ENCODE data around the gene DCLK1. TPM values are rescaled to one million over a fixed set of nuclear protein-coding genes. Genes with fewer than 3 reads are reported as not detected.

Gene DCLK1
- total and polyA plus RNA-seq, 8 donors, result 10.5 to 20.5 (median 12.8) TPM

GRCh38 chr13:35894636-35895035 is 236.5 kb downstream of the DCLK1 start:
- H3K27ac ChIP-seq, result no peak overlapping the region
- H3K9me3 ChIP-seq, result no peaks in the 10 kb centered on the region
- intact Hi-C loops (cut with DNase I), result no loop called here
- TF ChIP-seq, protein P1, sequence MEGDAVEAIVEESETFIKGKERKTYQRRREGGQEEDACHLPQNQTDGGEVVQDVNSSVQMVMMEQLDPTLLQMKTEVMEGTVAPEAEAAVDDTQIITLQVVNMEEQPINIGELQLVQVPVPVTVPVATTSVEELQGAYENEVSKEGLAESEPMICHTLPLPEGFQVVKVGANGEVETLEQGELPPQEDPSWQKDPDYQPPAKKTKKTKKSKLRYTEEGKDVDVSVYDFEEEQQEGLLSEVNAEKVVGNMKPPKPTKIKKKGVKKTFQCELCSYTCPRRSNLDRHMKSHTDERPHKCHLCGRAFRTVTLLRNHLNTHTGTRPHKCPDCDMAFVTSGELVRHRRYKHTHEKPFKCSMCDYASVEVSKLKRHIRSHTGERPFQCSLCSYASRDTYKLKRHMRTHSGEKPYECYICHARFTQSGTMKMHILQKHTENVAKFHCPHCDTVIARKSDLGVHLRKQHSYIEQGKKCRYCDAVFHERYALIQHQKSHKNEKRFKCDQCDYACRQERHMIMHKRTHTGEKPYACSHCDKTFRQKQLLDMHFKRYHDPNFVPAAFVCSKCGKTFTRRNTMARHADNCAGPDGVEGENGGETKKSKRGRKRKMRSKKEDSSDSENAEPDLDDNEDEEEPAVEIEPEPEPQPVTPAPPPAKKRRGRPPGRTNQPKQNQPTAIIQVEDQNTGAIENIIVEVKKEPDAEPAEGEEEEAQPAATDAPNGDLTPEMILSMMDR (IDR thresholded peaks at IDR 0.05), result no peak
- ATAC-seq, result no peak
- H3K27me3 ChIP-seq, result no peaks in the 10 kb centered on the region
- H3K36me3 ChIP-seq, result no peaks in the 10 kb centered on the region
- no peak for DNase-seq
- H3K4me3 ChIP-seq, result no peak overlapping the region
- H3K4me1 ChIP-seq, result no peaks in the 10 kb centered on the region

GRCh38 chr13:35892837-35893814 is 238.1 kb downstream of the DCLK1 start:
- ATAC-seq (no peak), DNase-seq (no peak)
- no peak overlapping the region for H3K4me3 ChIP-seq
- no peak overlapping the region for H3K27ac ChIP-seq
- no peaks in the 10 kb centered on the region for H3K27me3 ChIP-seq
- intact Hi-C loops (cut with DNase I), result no loop called here
- no peaks in the 10 kb centered on the region for H3K9me3 ChIP-seq
- TF ChIP-seq, protein P1 (IDR thresholded peaks at IDR 0.05), result no peak
- no peaks in the 10 kb centered on the region for H3K36me3 ChIP-seq
- no peaks in the 10 kb centered on the region for H3K4me1 ChIP-seq

DNA sequence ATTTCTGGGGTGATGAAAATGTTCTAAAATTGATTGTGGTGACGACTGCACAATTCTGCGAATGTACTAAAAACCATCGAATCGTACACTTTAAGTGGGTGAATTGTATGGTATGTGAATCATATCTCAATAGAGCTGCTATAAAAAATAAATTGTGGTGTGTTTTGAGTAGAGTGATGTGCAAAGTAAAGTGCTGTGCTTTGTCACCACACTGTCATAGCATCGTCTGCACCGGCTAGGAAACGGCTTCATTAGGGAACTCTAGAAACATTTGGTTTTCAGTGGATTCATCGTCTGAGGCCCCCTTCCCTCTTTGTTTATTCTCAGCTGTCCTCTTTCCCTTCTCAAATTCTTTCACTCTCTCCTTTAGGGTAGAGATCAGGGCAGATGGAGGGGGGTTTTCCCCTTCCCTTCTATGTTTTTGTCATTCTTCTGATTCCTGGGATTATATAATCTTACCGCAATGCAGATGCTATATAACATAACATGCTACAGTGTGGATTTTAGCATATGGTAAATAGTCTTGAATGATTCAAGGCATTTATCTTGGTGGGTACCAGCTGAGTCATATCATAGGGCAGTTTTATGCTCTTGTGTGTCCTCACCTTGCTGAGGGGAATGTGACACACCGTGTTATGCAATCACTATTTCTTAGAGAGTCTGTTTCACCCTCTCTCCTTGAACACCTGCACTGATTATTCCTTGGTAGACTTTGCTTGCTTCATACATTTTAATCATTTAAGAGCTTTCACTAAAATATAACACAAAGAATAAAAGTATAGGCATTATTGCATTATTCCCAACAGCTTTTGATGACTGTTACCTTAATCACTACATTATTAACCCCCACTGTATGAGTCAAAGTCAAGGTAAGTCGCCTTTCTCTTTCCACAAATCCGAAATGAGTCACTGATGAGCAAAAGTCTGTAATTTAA is 239.4 kb downstream of the DCLK1 start:
- no peak overlapping the region for H3K27ac ChIP-seq
- DNase-seq (no peak), ATAC-seq (peak; percentile 92)
- H3K9me3 ChIP-seq, result no peaks in the 10 kb centered on the region
- TF ChIP-seq, protein P1 (IDR thresholded peaks at IDR 0.05), result no peak
- intact Hi-C loops (cut with DNase I), result no loop called here
- H3K4me3 ChIP-seq, result no peak overlapping the region
- H3K27me3 ChIP-seq, result no peaks in the 10 kb centered on the region
- H3K36me3 ChIP-seq, result no peaks in the 10 kb centered on the region
- no peaks in the 10 kb centered on the region for H3K4me1 ChIP-seq

DNA sequence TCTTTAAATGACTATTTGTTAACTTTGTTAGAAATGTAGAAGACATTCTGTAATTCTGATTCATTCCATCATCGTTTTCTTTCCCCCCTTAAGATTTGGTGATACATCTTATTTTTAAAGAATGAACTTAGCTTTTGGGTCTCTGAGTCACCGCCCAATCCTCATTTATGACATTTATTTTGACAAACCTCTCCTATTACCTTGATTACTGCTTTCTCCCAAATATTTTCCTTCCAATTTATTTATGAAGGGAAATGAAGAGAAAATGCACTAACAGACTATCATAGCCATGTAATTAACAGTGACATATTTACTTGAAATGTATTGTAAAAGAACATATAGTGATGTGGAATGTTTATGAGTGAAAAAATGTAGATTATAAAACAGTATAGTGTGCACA is 241.6 kb downstream of the DCLK1 start:
- no peak for DNase-seq
- TF ChIP-seq, protein P1 (IDR thresholded peaks at IDR 0.05), result no peak
- Histone ChIP-seq H3K36me3 (no peaks in the 10 kb centered on the region), H3K27ac (no peak overlapping the region), H3K4me3 (no peak overlapping the region), H3K4me1 (no peaks in the 10 kb centered on the region), H3K27me3 (no peaks in the 10 kb centered on the region), H3K9me3 (no peaks in the 10 kb centered on the region)
- ATAC-seq, result no peak
- intact Hi-C loops (cut with DNase I), result no loop called here

- H3K36me3 ChIP-seq, result no peaks in the 10 kb centered on the region
- no peaks in the 10 kb centered on the region for H3K4me1 ChIP-seq
- no peaks in the 10 kb centered on the region for H3K9me3 ChIP-seq
- ATAC-seq (no peak), DNase-seq (no peak)
- TF ChIP-seq, protein P1 (IDR thresholded peaks at IDR 0.05), result no peak
- no peak overlapping the region for H3K4me3 ChIP-seq
- H3K27ac ChIP-seq, result no peak overlapping the region
- intact Hi-C loops (cut with DNase I), result no loop called here
- H3K27me3 ChIP-seq, result no peaks in the 10 kb centered on the region
Measured at GRCh38 chr13:35888981-35889380, 242.2 kb downstream of the DCLK1 start.

Measured in left lung (tissue), 10 donors.